GM18868 (cell line): ENCODE data around the gene PSPN.
"Not testable (repeated sequence)": the region's sequence is repeated elsewhere in the genome, so short reads cannot be mapped to it uniquely, and the experiment has no call there.

Source experiments
- ATAC-seq: cut with Tn5 transposase; IDR thresholded peaks from one replicate; pipeline ENCODE4 v1.9.1; 2021; ENCODE audit warnings: mild to moderate bottlenecking, moderate library complexity; ENCODE audit not compliant: unreplicated experiment

PSPN gene

DNA sequence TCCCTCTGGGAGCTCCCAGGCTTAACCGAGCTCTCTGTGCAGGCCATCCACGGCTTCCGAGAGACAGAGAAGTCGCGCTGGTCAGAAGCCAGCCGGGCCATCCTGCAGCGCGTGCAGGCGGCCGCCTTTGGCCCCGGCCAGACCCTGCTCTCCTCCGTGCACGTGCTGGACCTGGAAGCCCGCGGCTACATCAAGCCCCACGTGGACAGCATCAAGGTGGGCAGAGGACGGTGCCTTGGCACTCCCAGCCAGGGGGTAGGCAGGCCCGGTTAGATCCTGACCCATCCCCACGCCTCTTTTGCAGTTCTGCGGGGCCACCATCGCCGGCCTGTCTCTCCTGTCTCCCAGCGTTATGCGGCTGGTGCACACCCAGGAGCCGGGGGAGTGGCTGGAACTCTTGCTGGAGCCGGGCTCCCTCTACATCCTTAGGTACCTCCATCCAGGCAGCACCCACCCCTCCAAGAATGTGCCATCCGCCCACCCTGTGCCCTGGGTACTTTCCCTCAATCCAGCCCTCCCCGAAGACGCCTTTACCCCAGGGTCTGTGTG lies 1.5 kb downstream of the PSPN start:
- no peak for ATAC-seq

DNA sequence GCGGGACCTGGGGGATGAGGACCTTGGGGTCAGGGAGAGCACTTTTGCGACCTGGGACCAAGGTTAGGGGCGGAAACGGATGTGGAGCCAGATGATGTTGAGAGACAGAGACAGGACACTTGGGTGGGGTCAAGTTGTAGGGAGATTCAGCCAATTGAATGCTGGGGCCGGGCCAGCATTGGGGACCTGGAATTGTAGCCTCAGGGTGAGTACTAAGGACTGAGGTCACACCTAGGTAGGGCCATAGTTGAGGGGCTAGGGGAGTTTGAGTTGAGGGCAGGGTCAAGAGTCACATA lies 2.0 kb downstream of the PSPN start:
- no peak for ATAC-seq

DNA sequence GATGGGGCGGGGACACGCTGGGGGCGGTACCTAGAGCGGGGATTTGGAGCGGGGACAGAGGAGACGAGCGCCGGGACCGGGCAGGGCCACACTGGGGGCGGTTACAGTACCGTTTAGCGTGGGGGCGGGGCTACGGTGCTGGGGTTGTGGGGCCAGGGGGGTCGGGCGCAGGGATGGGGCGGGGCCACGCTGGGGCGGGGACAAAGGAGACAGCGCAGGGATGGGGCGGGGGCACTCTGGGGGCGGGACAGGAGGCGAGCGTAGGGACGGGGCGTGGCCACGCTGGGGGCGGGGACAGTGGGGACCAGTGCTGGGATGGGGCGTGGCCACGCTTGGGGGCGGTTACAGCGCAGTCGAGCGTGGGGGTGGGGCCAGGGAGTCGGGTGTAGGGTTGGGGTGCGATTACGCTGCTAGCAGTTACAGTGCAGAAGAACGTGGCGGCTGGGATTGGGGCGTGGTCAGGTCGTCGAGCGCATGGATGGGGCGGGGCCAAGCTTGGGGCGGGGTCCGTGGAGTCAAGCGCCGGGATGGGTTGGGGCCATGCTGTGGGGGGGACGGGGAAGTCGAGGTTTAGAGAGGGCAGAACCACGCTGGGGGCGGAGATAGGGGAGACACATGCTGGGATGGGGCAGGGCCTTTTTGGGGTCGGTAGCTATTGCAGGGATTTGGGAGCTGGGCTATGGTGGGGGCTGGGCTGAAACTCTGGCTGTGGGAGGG lies 2.5 kb downstream of the PSPN start:
- ATAC-seq, result peak; percentile 55

DNA sequence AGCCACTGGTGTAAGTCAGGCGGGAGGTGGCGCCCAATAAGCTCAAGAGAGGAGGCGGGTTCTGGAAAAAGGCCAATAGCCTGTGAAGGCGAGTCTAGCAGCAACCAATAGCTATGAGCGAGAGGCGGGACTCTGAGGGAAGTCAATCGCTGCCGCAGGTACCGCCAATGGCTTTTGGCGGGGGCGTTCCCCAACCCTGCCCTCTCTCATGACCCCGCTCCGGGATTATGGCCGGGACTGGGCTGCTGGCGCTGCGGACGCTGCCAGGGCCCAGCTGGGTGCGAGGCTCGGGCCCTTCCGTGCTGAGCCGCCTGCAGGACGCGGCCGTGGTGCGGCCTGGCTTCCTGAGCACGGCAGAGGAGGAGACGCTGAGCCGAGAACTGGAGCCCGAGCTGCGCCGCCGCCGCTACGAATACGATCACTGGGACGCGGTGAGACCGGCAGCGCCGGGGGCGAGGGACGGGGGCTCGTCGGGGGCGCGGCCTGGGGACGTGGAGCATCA lies 3.1 kb downstream of the PSPN start, which contains the start of gene ALKBH7:
Gene ALKBH7, plus strand, starts transcription at position 201 of the 502 bp plus-strand sequence. Its CDS starts 27 bp downstream, at position 228.
- ATAC-seq, result peak; percentile 78

GRCh38 chr19:6364353-6364752 lies 11.4 kb downstream of the PSPN start:
- ATAC-seq, result no peak

GRCh38 chr19:6362351-6362801 lies 13.4 kb downstream of the PSPN start:
- no peak for ATAC-seq

DNA sequence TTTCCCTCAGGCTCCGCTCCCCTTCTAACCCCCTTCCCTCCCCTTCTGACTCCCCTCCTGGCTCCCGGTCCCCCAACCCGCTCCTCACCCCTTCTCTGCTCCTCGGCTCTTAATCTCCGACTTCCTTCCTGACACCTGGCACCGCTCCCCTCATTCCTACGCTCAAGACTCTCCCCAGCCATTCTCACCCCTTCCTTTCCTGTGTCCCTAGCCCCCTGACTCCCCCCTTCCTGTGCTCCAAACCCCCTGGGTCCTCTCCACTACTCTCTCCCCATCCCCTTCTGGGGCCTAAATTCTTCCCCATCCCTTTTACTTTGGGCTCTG lies 13.7 kb downstream of the PSPN start:
- ATAC-seq, result no peak

GRCh38 chr19:6360857-6361216 lies 14.9 kb downstream of the PSPN start:
- ATAC-seq, result not testable (repeated sequence)

DNA sequence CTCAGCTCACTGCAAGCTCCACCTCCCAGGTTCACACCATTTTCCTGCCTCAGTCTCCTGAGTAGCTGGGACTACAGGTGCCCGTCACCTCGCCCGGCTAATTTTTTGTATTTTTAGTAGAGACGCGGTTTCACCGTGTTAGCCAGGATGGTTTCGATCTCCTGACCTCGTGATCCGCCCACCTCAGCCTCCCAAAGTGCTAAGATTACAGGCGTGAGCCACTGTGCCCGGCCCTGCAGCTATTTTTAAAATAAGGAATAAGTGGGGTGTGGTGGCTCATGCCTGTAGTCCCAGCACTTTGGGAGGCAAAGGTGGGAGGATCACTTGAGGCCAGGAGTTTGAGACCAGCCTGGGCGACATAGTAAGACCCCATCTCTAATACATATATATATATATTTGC lies 15.3 kb downstream of the PSPN start:
- ATAC-seq, result not testable (repeated sequence)

DNA sequence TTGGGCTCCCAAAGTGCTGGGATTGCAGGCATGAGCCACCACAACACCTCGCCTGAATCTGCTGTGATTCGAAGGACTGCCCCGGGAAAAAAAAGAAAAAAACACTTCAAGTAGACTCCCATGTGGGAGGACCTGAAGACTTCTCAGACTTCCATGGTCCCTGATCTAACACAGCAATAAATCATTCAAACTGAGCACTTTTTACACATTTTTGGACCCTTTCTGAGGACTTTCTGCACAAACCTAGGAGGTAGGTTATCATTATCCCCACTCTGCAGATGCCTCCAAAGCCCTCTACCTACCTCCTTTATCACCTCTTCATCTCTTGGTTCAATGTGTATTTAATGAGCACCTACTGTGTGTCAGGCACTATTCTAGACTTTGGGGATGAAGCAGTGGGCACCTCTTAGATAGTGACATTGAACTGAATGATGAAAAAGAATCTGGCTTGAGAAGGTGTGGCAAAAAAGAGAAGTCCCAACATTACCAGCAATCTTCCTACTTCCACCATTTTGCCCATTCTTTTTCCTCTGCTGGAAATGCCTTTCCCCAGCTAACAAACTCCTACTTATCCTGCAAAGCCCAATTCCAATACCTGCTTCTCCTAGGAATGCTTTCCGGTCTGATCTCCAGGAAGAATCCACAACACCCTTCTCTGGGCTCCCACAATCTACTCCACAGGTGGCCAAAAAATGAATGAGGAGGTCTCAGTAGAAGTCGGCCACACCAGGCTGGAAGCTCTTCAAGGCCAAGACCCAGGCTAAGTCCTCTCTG lies 16.0 kb downstream of the PSPN start:
- no peak for ATAC-seq

- ATAC-seq, result no peak
Observed at GRCh38 chr19:6358003-6358402, 17.7 kb downstream of the PSPN start.

- no peak for ATAC-seq
Observed at GRCh38 chr19:6357174-6357573, 18.6 kb downstream of the PSPN start.

GRCh38 chr19:6355321-6356040 lies 20.3 kb downstream of the PSPN start:
- not testable (repeated sequence) for ATAC-seq

DNA sequence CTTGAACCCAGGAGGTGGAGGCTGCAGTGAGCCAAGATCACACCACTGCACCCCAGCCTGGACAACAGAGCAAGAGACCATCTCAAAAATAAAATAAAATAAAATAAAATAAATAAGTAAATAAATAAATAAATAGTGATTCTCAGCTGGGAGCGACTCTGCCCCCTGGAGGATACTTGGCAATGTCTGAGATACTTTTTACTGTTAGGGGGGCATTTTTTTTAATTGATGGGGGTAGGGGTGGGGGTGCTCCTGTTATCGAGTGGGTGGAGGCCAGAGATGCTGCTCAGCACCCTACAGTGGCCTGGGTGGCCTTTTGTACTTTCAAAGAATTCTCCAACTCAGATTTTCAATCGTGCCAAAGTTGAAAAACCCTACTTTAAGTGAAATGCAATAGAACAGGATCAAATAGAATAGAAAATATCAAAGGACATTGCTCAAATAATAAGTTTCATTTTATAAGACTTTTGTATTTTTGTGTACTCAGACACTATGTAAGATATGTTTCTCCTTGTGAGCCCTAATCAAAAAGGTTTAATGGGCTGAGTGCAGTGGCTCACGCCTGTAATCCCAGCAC lies 21.5 kb downstream of the PSPN start:
- no peak for ATAC-seq

DNA sequence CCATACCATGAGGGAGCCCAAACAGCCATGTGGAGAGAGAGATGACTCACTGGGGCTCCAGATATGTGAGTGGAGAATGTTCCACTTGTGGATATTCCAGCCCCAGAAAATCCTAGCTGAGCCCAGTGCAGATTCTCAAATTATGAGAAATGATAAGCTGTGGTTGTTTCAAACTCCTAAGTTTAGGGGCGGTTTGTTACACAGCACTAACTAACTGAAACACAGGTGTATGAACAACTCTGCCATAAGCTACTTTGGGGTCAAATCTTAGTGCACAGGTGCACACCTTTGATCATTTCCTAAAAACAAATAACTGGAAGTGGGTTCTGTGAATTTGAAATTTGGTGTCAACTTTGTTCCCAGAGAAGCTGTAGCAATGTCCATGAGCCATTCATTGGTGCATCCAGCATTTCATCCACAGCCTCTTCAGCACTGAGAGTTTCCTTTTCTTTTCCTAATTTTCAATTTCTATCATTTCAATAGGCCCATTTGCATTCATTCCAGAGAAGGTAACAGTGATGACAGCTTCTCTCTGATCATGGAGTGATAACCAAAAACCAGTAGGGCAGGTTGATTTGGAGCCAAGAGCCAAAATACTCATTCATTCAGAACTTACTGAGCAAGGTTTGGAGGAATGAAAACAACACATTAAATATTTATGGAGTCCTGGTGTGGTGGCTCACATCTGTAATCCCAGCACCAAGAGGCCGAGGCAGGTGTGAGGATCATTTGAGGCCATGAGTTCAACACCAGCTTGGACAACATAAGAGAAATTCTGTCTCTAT lies 23.2 kb downstream of the PSPN start:
- ATAC-seq, result no peak

DNA sequence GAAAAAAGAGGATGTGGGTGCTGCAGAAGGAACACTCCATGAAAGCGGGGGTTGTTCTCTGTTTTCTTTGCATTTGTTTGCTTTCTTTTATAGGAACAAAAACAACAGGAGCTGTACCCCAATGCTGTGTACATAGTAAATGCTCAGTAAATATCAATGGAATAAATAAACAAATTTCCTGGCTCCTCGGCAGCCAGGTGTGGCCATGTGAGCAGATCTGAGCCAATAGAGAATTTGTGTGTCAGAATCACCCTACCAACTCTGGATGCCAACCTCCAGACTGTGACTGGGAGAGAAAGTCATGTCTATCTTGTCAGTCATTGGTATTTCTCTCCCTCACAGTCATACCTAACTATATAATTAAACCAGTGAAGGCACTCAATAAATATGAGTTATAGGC lies 25.0 kb downstream of the PSPN start:
- no peak for ATAC-seq

DNA sequence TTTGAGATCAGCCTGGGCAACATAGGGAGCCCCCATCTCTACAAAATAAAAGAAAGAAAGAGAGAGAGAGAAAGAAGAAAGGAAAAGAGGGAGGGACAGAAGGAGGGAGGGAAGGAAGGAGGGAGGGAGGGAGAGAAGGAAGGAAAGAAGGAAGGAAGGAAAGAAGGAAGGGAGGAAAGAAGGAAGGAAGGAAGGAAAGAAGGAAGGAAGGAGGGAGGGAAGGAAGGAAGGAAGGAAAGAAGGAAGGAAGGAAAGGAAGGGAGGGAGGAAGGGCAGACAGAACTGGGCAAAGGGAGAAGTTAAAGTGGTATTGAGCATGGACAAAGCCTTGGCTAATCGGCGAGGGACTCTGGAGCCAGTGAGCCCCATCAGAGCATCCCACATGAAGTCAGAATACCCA lies 26.5 kb downstream of the PSPN start:
- ATAC-seq, result not testable (repeated sequence)

DNA sequence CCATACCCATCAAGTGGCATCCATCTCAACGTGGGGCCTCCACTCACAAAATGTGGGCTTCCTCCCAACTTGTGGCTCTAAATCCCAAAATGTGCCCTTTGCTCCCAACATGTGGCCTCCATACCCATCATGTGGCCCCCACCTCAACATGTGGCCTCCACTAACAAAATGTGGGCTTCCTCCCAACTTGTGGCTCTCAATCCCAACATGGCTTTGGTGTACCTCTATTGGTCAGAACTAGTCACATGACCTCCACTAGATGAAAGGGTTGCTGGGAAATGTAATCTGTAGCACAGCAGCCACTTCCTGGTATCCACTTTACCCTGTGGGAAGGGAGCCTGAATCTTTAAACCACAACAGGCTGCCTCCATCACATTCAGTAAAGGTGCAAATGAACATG lies 32.3 kb downstream of the PSPN start:
- no peak for ATAC-seq

- no peak for ATAC-seq
Observed at GRCh38 chr19:6340493-6341201, 35.1 kb downstream of the PSPN start.
